Activated naive CD8-positive, alpha-beta T cell treated with anti-CD3 and anti-CD28 coated beads, Interleukin-2, amount 50 U/mL, for 24 hours (primary cell): Measurements from ENCODE around the gene GSTM1.
"Not testable (repeated sequence)": the region's sequence is repeated elsewhere in the genome, so short reads cannot be mapped to it uniquely, and the experiment has no call there.

ENCODE experiments used
- ATAC-seq: fragments of 150-1000 bp; cut with Tn5 transposase; one replicate; pipeline ENCODE4 v1.10.0; 2021
- DNase-seq: peaks from one replicate; pipeline ENCODE4 v3.0.0; 2021
- H3K27ac Mint-ChIP-seq: one replicate; pipeline ENCODE4 v1.8.0; 2021; ENCODE audit warnings: mild to moderate bottlenecking, mixed read lengths
- H3K27me3 Mint-ChIP-seq: one replicate; pipeline ENCODE4 v1.8.0; 2021; ENCODE audit warnings: mixed read lengths
- H3K36me3 Mint-ChIP-seq: one replicate; pipeline ENCODE4 v1.8.0; 2021; ENCODE audit warnings: low read depth, mixed read lengths
- H3K4me1 Mint-ChIP-seq: one replicate; pipeline ENCODE4 v1.8.0; 2021; ENCODE audit warnings: mixed read lengths
- H3K4me3 Mint-ChIP-seq: one replicate; pipeline ENCODE4 v1.8.0; 2021; ENCODE audit warnings: mild to moderate bottlenecking, moderate library complexity, mixed read lengths
- H3K9me3 Mint-ChIP-seq: one replicate; pipeline ENCODE4 v1.8.0; 2021; ENCODE audit warnings: mixed read lengths

Gene GSTM1

GRCh38 chr1:109671067-109671466 lies 16.6 kb upstream of the GSTM1 start:
- Mint-ChIP-seq H3K27ac (no peak overlapping the region), H3K9me3 (no peaks in the 10 kb centered on the region), H3K36me3 (no peaks in the 10 kb centered on the region), H3K4me3 (no peak overlapping the region), H3K4me1 (peaks cover 21% of the 10 kb centered on the region), H3K27me3 (no peaks in the 10 kb centered on the region)
- no peak for DNase-seq
- ATAC-seq = no peak

- H3K27ac Mint-ChIP-seq, H3K27me3 Mint-ChIP-seq, ATAC-seq, H3K36me3 Mint-ChIP-seq, H3K9me3 Mint-ChIP-seq, H3K4me3 Mint-ChIP-seq, DNase-seq: not testable (repeated sequence)
- peaks cover 12% of the 10 kb centered on the region for H3K4me1 Mint-ChIP-seq
These were observed 13.8 kb upstream of the GSTM1 start for GRCh38 chr1:109673861-109674260.

- not testable (repeated sequence) for DNase-seq, H3K27me3 Mint-ChIP-seq, H3K9me3 Mint-ChIP-seq, ATAC-seq, H3K4me1 Mint-ChIP-seq, H3K36me3 Mint-ChIP-seq, H3K27ac Mint-ChIP-seq, H3K4me3 Mint-ChIP-seq
These were observed 10.8 kb upstream of the GSTM1 start for GRCh38 chr1:109676683-109677381.

DNA sequence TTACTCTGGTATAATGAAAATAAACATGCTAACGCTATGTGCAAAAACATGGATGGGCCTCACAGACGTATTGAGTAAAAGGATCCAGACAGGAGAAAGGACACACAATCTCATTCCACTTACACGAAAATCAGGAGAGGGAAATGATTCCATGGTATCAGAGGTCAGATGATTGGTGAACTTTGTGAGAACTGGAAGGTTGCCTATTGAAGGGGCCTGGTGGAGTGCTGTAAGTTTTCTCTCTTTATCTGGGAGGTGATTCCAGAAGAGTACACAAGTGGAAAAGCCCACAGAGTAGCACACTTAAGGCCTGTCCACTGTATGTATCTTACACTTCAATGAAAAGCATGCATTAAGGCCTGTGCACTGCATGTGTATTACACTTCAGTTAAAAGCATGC lies 10.2 kb upstream of the GSTM1 start:
- ATAC-seq (no peak), DNase-seq (no peak)
- Mint-ChIP-seq H3K4me3 (no peak overlapping the region), H3K27ac (no peak overlapping the region), H3K27me3 (no peaks in the 10 kb centered on the region), H3K4me1 (no peaks in the 10 kb centered on the region), H3K9me3 (no peaks in the 10 kb centered on the region), H3K36me3 (no peaks in the 10 kb centered on the region)

DNA sequence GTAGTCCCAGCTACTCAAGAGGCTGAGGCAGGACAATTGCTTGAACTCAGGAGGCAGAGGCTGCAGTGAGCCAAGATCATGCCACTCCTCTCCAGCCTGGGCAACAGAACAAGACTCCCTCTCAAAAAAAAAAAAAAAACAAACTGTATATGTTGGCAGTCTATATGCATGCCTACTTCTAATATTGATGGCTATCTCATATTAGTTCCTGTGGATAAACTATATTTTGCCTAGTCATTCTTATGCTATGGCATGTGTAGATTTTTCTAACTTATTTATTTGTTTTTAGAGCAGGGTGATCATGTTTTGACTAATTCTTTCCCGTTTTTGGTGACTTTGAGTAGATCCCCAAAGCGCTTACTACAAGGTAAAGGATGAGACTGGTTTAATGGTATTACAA lies 9.0 kb upstream of the GSTM1 start:
- H3K4me3 Mint-ChIP-seq, H3K27me3 Mint-ChIP-seq, H3K36me3 Mint-ChIP-seq, H3K4me1 Mint-ChIP-seq, ATAC-seq, DNase-seq, H3K9me3 Mint-ChIP-seq, H3K27ac Mint-ChIP-seq: not testable (repeated sequence)

DNA sequence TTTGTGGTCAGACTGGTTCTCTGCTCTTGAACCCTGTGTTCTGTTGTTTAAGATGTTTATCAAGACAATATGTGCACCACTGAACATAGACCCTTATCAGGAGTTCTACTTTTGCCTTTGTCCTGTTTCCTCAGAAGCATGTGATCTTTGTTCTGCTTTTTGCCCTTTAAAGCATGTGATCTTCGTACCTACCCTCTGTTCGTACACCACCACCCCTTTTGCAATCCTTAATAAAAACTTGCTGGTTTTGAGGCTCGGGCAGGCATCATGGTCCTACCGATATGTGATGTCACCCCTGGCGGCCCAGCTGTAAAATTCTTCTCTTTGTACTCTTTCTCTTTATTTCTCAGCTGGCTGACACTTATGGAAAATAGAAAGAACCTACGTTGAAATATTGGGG lies 2.8 kb upstream of the GSTM1 start:
- not testable (repeated sequence) for H3K36me3 Mint-ChIP-seq, H3K4me3 Mint-ChIP-seq, DNase-seq, H3K9me3 Mint-ChIP-seq, H3K27me3 Mint-ChIP-seq, ATAC-seq, H3K27ac Mint-ChIP-seq
- H3K4me1 Mint-ChIP-seq = peaks cover 13% of the 10 kb centered on the region

GRCh38 chr1:109685399-109685798 lies 2.2 kb upstream of the GSTM1 start:
- not testable (repeated sequence) for H3K27ac Mint-ChIP-seq, DNase-seq

GRCh38 chr1:109685890-109686289 lies 1.7 kb upstream of the GSTM1 start:
- not testable (repeated sequence) for H3K27me3 Mint-ChIP-seq, DNase-seq, H3K4me3 Mint-ChIP-seq, H3K36me3 Mint-ChIP-seq, ATAC-seq, H3K27ac Mint-ChIP-seq, H3K9me3 Mint-ChIP-seq
- peaks cover 14% of the 10 kb centered on the region for H3K4me1 Mint-ChIP-seq

More at GRCh38 chr1:109685399-109685798, 2.2 kb upstream of the GSTM1 start:
- not testable (repeated sequence) for ATAC-seq, H3K4me3 Mint-ChIP-seq, H3K36me3 Mint-ChIP-seq, H3K9me3 Mint-ChIP-seq, H3K27me3 Mint-ChIP-seq
- H3K4me1 Mint-ChIP-seq = peaks cover 14% of the 10 kb centered on the region

- H3K9me3 Mint-ChIP-seq, H3K27me3 Mint-ChIP-seq, H3K36me3 Mint-ChIP-seq, ATAC-seq, DNase-seq: not testable (repeated sequence)
- H3K4me3 Mint-ChIP-seq = peak overlapping the region; percentile 82
- H3K4me1 Mint-ChIP-seq = peaks cover 14% of the 10 kb centered on the region
- peak overlapping the region; percentile 84 for H3K27ac Mint-ChIP-seq
These were observed 508 bp upstream of the GSTM1 start for GRCh38 chr1:109687109-109687508.

GRCh38 chr1:109689844-109690405 lies 2.3 kb downstream of the GSTM1 start:
- H3K36me3 Mint-ChIP-seq = peaks cover 7% of the 10 kb centered on the region
- peaks cover 14% of the 10 kb centered on the region for H3K4me1 Mint-ChIP-seq
- no peaks in the 10 kb centered on the region for H3K9me3 Mint-ChIP-seq
- H3K27me3 Mint-ChIP-seq = no peaks in the 10 kb centered on the region
- ATAC-seq = no peak
- H3K27ac Mint-ChIP-seq = no peak overlapping the region
- no peak overlapping the region for H3K4me3 Mint-ChIP-seq
- DNase-seq = no peak

DNA sequence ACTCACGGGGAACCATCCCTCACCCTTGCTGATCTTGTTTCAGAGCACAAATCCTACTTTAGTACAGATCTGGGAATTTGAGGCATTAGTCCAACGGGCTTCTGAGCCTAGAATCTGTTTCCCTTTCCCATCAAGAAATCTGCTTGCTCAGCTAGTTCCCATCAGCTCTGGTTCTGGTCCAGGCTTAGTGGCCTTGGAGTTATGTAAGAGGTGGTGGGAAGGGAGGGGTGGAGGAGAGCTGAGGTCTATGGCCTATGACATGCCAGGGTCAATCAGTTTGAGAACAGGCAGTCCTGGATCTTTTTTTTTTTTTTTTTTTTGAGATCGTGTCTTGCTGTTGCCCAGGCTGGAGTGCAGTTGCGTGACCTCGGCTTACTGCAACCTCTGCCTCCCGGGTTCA lies 4.1 kb downstream of the GSTM1 start:
- Mint-ChIP-seq H3K9me3 (no peaks in the 10 kb centered on the region), H3K4me1 (peaks cover 14% of the 10 kb centered on the region), H3K36me3 (peaks cover 7% of the 10 kb centered on the region), H3K27me3 (no peaks in the 10 kb centered on the region), H3K27ac (no peak overlapping the region), H3K4me3 (no peak overlapping the region)
- DNase-seq (no peak), ATAC-seq (no peak)

- H3K9me3 Mint-ChIP-seq, DNase-seq, H3K4me3 Mint-ChIP-seq, H3K36me3 Mint-ChIP-seq, H3K27ac Mint-ChIP-seq, H3K4me1 Mint-ChIP-seq, ATAC-seq, H3K27me3 Mint-ChIP-seq: not testable (repeated sequence)
These were observed 6.8 kb downstream of the GSTM1 start for GRCh38 chr1:109694400-109694799.

GRCh38 chr1:109695138-109695537 lies 7.5 kb downstream of the GSTM1 start:
- H3K27ac Mint-ChIP-seq, H3K4me1 Mint-ChIP-seq, H3K36me3 Mint-ChIP-seq: not testable (repeated sequence)

GRCh38 chr1:109697066-109697465 lies 9.4 kb downstream of the GSTM1 start:
- H3K4me1 Mint-ChIP-seq = no peaks in the 10 kb centered on the region
- H3K36me3 Mint-ChIP-seq = no peaks in the 10 kb centered on the region
- H3K9me3 Mint-ChIP-seq = no peaks in the 10 kb centered on the region
- H3K4me3 Mint-ChIP-seq = no peak overlapping the region
- ATAC-seq (no peak), DNase-seq (no peak)
- H3K27ac Mint-ChIP-seq = no peak overlapping the region
- H3K27me3 Mint-ChIP-seq = no peaks in the 10 kb centered on the region

More at GRCh38 chr1:109695138-109695537, 7.5 kb downstream of the GSTM1 start:
- H3K4me3 Mint-ChIP-seq, H3K9me3 Mint-ChIP-seq, ATAC-seq, DNase-seq, H3K27me3 Mint-ChIP-seq: not testable (repeated sequence)

DNA sequence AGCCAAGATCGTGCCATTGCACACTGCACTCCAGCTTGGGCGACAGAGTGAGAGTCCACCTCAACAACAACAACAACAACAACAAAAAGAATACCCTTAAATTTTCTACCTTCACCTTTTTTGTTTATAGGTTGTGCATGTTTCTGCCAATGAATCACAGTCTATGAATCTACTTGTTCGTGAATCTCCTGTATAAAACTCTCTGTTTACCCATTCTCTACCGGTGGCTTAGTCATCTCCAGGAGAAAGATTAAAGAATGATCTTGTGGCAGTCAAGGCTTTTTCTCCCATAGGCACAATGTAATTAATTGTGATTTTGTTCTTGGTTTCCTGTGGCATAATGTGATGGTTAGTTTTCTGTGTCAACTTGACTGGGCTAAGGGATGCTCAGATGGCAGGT lies 10.2 kb downstream of the GSTM1 start:
- not testable (repeated sequence) for H3K27me3 Mint-ChIP-seq, H3K9me3 Mint-ChIP-seq, H3K27ac Mint-ChIP-seq, H3K4me1 Mint-ChIP-seq, DNase-seq, H3K4me3 Mint-ChIP-seq, ATAC-seq, H3K36me3 Mint-ChIP-seq
